Endodermal cell (in vitro differentiated cells): ENCODE results near the gene ATXN10. TPM values are rescaled to one million over a fixed set of nuclear protein-coding genes. Genes with fewer than 3 reads are reported as not detected.

Source experiments
- DNase-seq: peaks from one replicate; pipeline ENCODE4 v3.0.0-alpha.2; 2017
- H3K27ac ChIP-seq: 2 replicates; pipeline ENCODE4 v1.5.1; 2013; ENCODE audit warnings: mild to moderate bottlenecking, low read depth, low read length, moderate library complexity
- H3K27me3 ChIP-seq: 2 replicates; pipeline ENCODE4 v1.6.1; 2013; ENCODE audit warnings: mild to moderate bottlenecking, low read length, moderate library complexity; ENCODE audit not compliant: insufficient read depth, control insufficient read depth, poor library complexity, severe bottlenecking
- H3K36me3 ChIP-seq: 2 replicates; pipeline ENCODE4 v1.7.0; 2013; ENCODE audit warnings: mild to moderate bottlenecking, low read length, moderate library complexity; ENCODE audit not compliant: control insufficient read depth, insufficient read depth
- H3K4me1 ChIP-seq: one replicate; pipeline ENCODE4 v1.7.0; 2013; ENCODE audit warnings: low read length; ENCODE audit not compliant: control insufficient read depth, insufficient read depth
- H3K4me3 ChIP-seq: 2 replicates; pipeline ENCODE4 v1.5.1; 2013; ENCODE audit warnings: mild to moderate bottlenecking, low read length, moderate library complexity
- H3K9ac ChIP-seq: 2 replicates; pipeline ENCODE4 v1.6.1; 2013; ENCODE audit warnings: mild to moderate bottlenecking, low read length, moderate library complexity; ENCODE audit not compliant: poor library complexity, severe bottlenecking; ENCODE audit errors: extremely low read depth
- H3K9me3 ChIP-seq: 2 replicates; pipeline ENCODE4 v1.6.1; 2013; ENCODE audit warnings: mild to moderate bottlenecking, low read length, moderate library complexity; ENCODE audit not compliant: control insufficient read depth
- H3K27ac Mint-ChIP-seq: 2 replicates; pipeline ENCODE4 v1.8.0; 2020; ENCODE audit warnings: mixed read lengths
- H3K27me3 Mint-ChIP-seq: 2 replicates; pipeline ENCODE4 v1.8.0; 2021; ENCODE audit warnings: mild to moderate bottlenecking, mixed read lengths; ENCODE audit not compliant: insufficient read depth
- H3K36me3 Mint-ChIP-seq: 2 replicates; pipeline ENCODE4 v1.8.0; 2020; ENCODE audit warnings: low read depth, mixed read lengths
- H3K4me1 Mint-ChIP-seq: 2 replicates; pipeline ENCODE4 v1.8.0; 2020; ENCODE audit warnings: mixed read lengths
- H3K4me3 Mint-ChIP-seq: 2 replicates; pipeline ENCODE4 v1.8.0; 2020; ENCODE audit warnings: mild to moderate bottlenecking, moderate library complexity, mixed read lengths
- H3K9me3 Mint-ChIP-seq: 2 replicates; pipeline ENCODE4 v1.8.0; 2020; ENCODE audit warnings: mild to moderate bottlenecking, mixed read lengths
- WGBS, 2 experiments: methylation state at CpG; one replicate each; pipeline versions ENCODE4 v1.1.5 to v1.1.7; 2013; ENCODE audit warnings: missing lambda C conversion rate in 2 of 2, mixed read lengths in 1 of 2; ENCODE audit not compliant: insufficient coverage in 1 of 2, insufficient read length in 1 of 2; 5-methylcytosine and 5-hydroxymethylcytosine counted together
- total RNA-seq, 2 donors: library from RNA; stranded (reverse); fragmentation: NEBNext Ultra II Directional in 1 of 2; extraction: Animal tissue kit (Norgen Biotek cat#: 25700) in 1 of 2; gene quantifications; 2 replicates in 1 of 2; 3 replicates in 1 of 2; pipeline ENCODE4 v1.2.1, GENCODE V29; 2021
- TF ChIP-seq, protein P1 (sequence below): fragments of 200-600 bp; sonication (generic); conservative IDR thresholded peaks from 2 replicates; pipeline ENCODE4 v1.5.0; 2021; ENCODE audit warnings: antibody characterized with exemption, mild to moderate bottlenecking

ATXN10 gene
- total RNA-seq, 2 donors from 2014 or later: 223 to 266 TPM

DNA sequence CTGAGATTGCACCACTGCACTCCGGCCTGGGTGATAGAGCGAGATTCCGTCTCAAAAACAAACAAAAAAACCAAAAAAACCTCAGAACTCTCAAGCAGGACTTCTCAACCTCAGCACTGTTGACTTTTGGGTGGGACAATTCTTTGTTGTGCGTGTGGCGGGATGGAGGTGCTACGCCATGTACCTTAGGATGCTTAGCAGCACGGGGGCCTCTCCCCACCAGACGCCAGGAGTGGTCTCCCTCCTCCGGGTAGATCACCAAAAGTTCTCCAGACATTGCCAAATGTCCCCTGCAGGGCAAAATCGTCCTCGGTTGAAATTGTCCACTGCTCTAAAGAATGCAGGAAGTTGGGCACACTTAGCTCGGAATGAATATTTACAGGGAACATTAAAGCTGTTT is 26.9 kb upstream of the ATXN10 start:
- H3K27me3 ChIP-seq: peaks cover 17% of the 10 kb centered on the region
- H3K36me3 ChIP-seq: no peaks in the 10 kb centered on the region
- H3K4me1 Mint-ChIP-seq: peaks cover 11% of the 10 kb centered on the region
- H3K36me3 Mint-ChIP-seq: no peaks in the 10 kb centered on the region
- no peak overlapping the region for H3K4me3 ChIP-seq
- H3K4me1 ChIP-seq: no peaks in the 10 kb centered on the region
- no peak overlapping the region for H3K27ac Mint-ChIP-seq
- H3K27ac ChIP-seq: no peak overlapping the region
- DNase-seq: no peak
- H3K9me3 Mint-ChIP-seq: no peaks in the 10 kb centered on the region
- peaks cover 70% of the 10 kb centered on the region for H3K27me3 Mint-ChIP-seq
- H3K4me3 Mint-ChIP-seq: no peak overlapping the region
- no peak overlapping the region for H3K9ac ChIP-seq
- 92 to 94% methylated on average over 9 to 12 of the region's 12 CpGs for WGBS, 2 experiments
- TF ChIP-seq, protein P1, sequence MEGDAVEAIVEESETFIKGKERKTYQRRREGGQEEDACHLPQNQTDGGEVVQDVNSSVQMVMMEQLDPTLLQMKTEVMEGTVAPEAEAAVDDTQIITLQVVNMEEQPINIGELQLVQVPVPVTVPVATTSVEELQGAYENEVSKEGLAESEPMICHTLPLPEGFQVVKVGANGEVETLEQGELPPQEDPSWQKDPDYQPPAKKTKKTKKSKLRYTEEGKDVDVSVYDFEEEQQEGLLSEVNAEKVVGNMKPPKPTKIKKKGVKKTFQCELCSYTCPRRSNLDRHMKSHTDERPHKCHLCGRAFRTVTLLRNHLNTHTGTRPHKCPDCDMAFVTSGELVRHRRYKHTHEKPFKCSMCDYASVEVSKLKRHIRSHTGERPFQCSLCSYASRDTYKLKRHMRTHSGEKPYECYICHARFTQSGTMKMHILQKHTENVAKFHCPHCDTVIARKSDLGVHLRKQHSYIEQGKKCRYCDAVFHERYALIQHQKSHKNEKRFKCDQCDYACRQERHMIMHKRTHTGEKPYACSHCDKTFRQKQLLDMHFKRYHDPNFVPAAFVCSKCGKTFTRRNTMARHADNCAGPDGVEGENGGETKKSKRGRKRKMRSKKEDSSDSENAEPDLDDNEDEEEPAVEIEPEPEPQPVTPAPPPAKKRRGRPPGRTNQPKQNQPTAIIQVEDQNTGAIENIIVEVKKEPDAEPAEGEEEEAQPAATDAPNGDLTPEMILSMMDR: no peak
- H3K9me3 ChIP-seq: no peaks in the 10 kb centered on the region

DNA sequence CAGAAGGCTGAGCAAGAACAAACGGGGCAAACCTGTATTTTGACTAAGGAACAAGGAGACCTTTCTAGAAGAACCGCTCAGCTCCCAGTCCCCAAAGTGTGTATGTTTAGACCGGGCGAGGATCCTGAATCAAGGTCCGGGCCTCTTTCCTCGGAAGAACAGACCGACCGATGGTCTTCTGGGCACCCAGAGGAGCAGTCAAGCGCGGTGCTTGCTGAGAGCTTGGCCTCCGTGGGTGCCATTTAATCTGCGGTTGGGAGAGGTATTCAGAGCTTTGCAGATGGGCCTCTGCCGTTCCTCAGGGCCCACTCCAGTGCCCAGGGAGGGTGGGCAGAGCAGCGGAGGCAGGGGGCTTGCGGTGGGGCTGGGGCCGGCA is 26.5 kb upstream of the ATXN10 start:
- Histone ChIP-seq H3K4me3 (no peak overlapping the region), H3K27me3 (peaks cover 17% of the 10 kb centered on the region), H3K9ac (no peak overlapping the region), H3K36me3 (no peaks in the 10 kb centered on the region), H3K27ac (no peak overlapping the region), H3K9me3 (no peaks in the 10 kb centered on the region), H3K4me1 (no peaks in the 10 kb centered on the region)
- DNase-seq: no peak
- TF ChIP-seq, protein P1: no peak
- Mint-ChIP-seq H3K27ac (no peak overlapping the region), H3K36me3 (no peaks in the 10 kb centered on the region), H3K4me3 (peak overlapping the region; percentile 38), H3K9me3 (no peaks in the 10 kb centered on the region), H3K4me1 (peaks cover 6% of the 10 kb centered on the region), H3K27me3 (peaks cover 66% of the 10 kb centered on the region)
- WGBS, 2 experiments: 70 to 74% methylated on average over 12 to 16 of the region's 16 CpGs

DNA sequence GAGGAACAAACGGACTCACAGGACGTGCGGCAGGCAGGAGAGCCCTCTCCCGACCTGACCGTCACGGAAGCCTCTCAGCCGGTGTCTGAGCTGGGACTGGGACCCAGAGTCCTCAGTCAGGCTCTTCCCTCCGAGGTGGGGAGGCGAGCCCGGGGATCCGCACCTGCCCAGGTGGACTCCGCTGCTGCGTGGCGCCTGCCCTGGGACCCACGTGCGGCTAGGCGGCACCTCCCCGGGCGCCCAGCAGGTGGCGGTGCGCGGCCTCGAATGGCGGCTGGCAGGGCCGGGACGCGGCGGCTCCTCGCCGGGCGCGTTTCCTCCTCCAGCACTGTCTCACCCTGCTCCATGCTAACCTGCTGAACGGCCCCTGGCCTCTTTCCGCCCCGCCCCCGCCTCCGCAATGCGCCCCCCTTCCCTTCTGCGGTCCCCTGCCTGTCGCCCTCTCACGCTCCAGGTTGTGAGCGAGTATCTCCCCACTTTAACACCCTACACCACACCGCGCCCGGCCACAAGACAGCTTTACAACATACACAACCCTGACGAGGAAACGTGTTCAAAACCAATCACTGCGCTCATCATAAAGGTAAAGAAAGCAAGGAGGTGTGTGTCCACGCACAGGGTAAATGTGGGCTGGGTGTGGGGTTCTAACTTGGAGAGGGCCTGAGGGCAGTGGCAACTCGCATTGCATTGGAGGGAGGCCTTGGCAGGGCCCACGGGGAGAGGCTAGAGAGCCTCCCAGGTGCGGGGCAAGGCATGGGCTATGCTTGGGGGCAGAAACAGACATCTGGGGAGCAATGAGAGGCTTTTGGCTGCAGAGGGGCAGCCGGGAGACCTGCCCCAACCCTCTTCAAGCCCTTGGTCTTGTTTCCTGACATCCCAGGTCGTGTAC is 25.9 kb upstream of the ATXN10 start:
- H3K27ac ChIP-seq: no peak overlapping the region
- H3K36me3 ChIP-seq: no peaks in the 10 kb centered on the region
- H3K27ac Mint-ChIP-seq: no peak overlapping the region
- peaks cover 17% of the 10 kb centered on the region for H3K27me3 ChIP-seq
- no peaks in the 10 kb centered on the region for H3K4me1 ChIP-seq
- H3K4me3 ChIP-seq: no peak overlapping the region
- WGBS, 2 experiments: 25 to 69% methylated on average over 10 to 54 of the region's 54 CpGs
- H3K9ac ChIP-seq: no peak overlapping the region
- H3K27me3 Mint-ChIP-seq: peaks cover 59% of the 10 kb centered on the region
- peaks cover 3% of the 10 kb centered on the region for H3K4me1 Mint-ChIP-seq
- DNase-seq: peak; percentile 94
- H3K4me3 Mint-ChIP-seq: peak overlapping the region; percentile 38
- H3K9me3 ChIP-seq: no peaks in the 10 kb centered on the region
- TF ChIP-seq, protein P1: peak; percentile 97
- no peaks in the 10 kb centered on the region for H3K36me3 Mint-ChIP-seq
- no peaks in the 10 kb centered on the region for H3K9me3 Mint-ChIP-seq
